HCT116 (cell line): Measurements from ENCODE around the gene ZNF792. TPM values are rescaled to one million over a fixed set of nuclear protein-coding genes. Genes with fewer than 3 reads are reported as not detected.

Source experiments
- ATAC-seq: fragments of 200-7000 bp; cut with Tn5 transposase; 2 replicates; pipeline ENCODE4 v1.9.1; 2020; ENCODE audit warnings: mild to moderate bottlenecking, moderate library complexity
- BruUV-seq: library from RNA; stranded (reverse); fragments of 400-500 nt; replicated peaks from 2 replicates; lab custom pipeline; 2021; lab: Mats Ljungman, UMichigan
- CTCF ChIA-PET: fragments of 300-600 bp; sonication (Branson Sonifier 250); formaldehyde crosslinking; loops from one replicate; lab custom pipeline; 2021; ENCODE audit warnings: antibody characterized with exemption; lab: Charles Lee
- POLR2A ChIA-PET: fragments of 300-600, 350-600 bp; sonication (Branson Sonifier 250); formaldehyde crosslinking; loops from one replicate; lab custom pipeline; 2021; ENCODE audit warnings: antibody characterized with exemption; lab: Charles Lee
- RAD21 ChIA-PET, 2 experiments: fragments of 300-600 bp; sonication (Branson Sonifier 250); formaldehyde crosslinking; loops; one replicate each; lab custom pipeline; 2023; ENCODE audit warnings: low total read pairs in 2 of 2; ENCODE audit not compliant: uncharacterized antibody in 2 of 2, unreplicated experiment in 2 of 2, low non-redundant PET in 1 of 2; lab: Charles Lee
- DNase-seq: peaks from one replicate; pipeline ENCODE4 v3.0.0-alpha.2; 2010; ENCODE audit warnings: low read depth, low spot score
- H2AFZ ChIP-seq: fragments of 200-600 bp; shearing (Covaris generic), sonication (generic); 2 replicates; pipeline ENCODE4 v1.6.1; 2017; ENCODE audit warnings: low read depth, mixed run types, mixed read lengths, antibody characterized with exemption, low read length; ENCODE audit not compliant: poor library complexity, severe bottlenecking
- H3K27ac ChIP-seq: 2 replicates; pipeline ENCODE4 v1.5.1; 2012; ENCODE audit warnings: low read depth, low read length
- H3K27me3 ChIP-seq: fragments of 200-600 bp; sonication (generic); 2 replicates; pipeline ENCODE4 v1.6.1; 2016; ENCODE audit warnings: mixed run types, low read length, mixed read lengths; ENCODE audit not compliant: insufficient read depth
- H3K36me3 ChIP-seq, 2 experiments: fragments of 200-500 bp in 1 of 2; fragments of 200-600 bp in 1 of 2; sonication (Bioruptor generic) in 1 of 2; sonication (generic) in 1 of 2; 2 replicates each; pipeline versions ENCODE4 v1.5.1 to v1.6.1; 2014 to 2016; ENCODE audit warnings: low read length in 2 of 2, inconsistent platforms in 1 of 2, mixed read lengths in 1 of 2, mixed run types in 1 of 2; ENCODE audit not compliant: insufficient read depth in 2 of 2, control insufficient read depth in 1 of 2
- H3K4me1 ChIP-seq, 2 experiments: fragments of 200-600 bp in 1 of 2; sonication (generic) in 1 of 2; 2 replicates each; pipeline versions ENCODE4 v1.5.1 to v1.6.1; 2012 to 2017; ENCODE audit warnings: low read length in 2 of 2, inconsistent platforms in 1 of 2, mild to moderate bottlenecking in 1 of 2, mixed read lengths in 1 of 2, mixed run types in 1 of 2, moderate library complexity in 1 of 2; ENCODE audit not compliant: insufficient read depth in 2 of 2, control insufficient read depth in 1 of 2
- H3K4me2 ChIP-seq: fragments of 200-600 bp; sonication (generic); 2 replicates; pipeline ENCODE4 v1.6.1; 2017; ENCODE audit warnings: mixed run types, low read length, mixed read lengths
- H3K4me3 ChIP-seq, 2 experiments: fragments of 200-600 bp in 1 of 2; sonication (generic) in 1 of 2; replicated peaks in 1 of 2; 2 replicates each; pipeline ENCODE4 v1.5.1; 2011 to 2016; ENCODE audit warnings: low read length in 2 of 2, control low read depth in 1 of 2, low read depth in 1 of 2, mild to moderate bottlenecking in 1 of 2, mixed read lengths in 1 of 2, mixed run types in 1 of 2
- H3K79me2 ChIP-seq: fragments of 200-600 bp; sonication (generic); 2 replicates; pipeline ENCODE4 v1.6.1; 2017; ENCODE audit warnings: mild to moderate bottlenecking, mixed run types, low read length, moderate library complexity, mixed read lengths; ENCODE audit not compliant: insufficient read depth
- H3K9ac ChIP-seq: fragments of 200-600 bp; sonication (generic); 2 replicates; pipeline ENCODE4 v1.6.1; 2016; ENCODE audit warnings: low read length, mixed read lengths
- H3K9me2 ChIP-seq: fragments of 200-600 bp; sonication (generic), shearing (Covaris generic); 2 replicates; pipeline ENCODE4 v1.6.1; 2017; ENCODE audit warnings: mixed run types, mild to moderate bottlenecking, moderate library complexity; ENCODE audit not compliant: insufficient read depth
- H3K9me3 ChIP-seq, 2 experiments: fragments of 200-500 bp in 1 of 2; fragments of 200-600 bp in 1 of 2; sonication (Bioruptor generic) in 1 of 2; sonication (generic) in 1 of 2; 2 replicates each; pipeline ENCODE4 v1.6.1; 2014 to 2017; ENCODE audit warnings: low read length in 2 of 2, mixed read lengths in 2 of 2, inconsistent platforms in 1 of 2, low read depth in 1 of 2, mild to moderate bottlenecking in 1 of 2, mixed run types in 1 of 2, moderate library complexity in 1 of 2; ENCODE audit not compliant: control insufficient read depth in 1 of 2, insufficient read depth in 1 of 2
- H4K20me1 ChIP-seq: fragments of 200-600 bp; sonication (generic), shearing (Covaris generic); 2 replicates; pipeline ENCODE4 v1.6.1; 2017; ENCODE audit warnings: mixed run types, mild to moderate bottlenecking, moderate library complexity; ENCODE audit not compliant: insufficient read depth
- CBX3 ChIP-seq: IDR thresholded peaks from 2 replicates; pipeline ENCODE4 v1.6.1; 2012; ENCODE audit warnings: low read depth
- CTCF ChIP-seq, 3 experiments: fragments of 200-600 bp in 1 of 3; sonication (generic) in 1 of 3; IDR thresholded peaks in 2 of 3; conservative IDR thresholded peaks in 1 of 3; 2 replicates each; pipeline ENCODE4 v1.5.1; 2012 to 2017; ENCODE audit warnings: low read depth in 2 of 3, low read length in 2 of 3, antibody characterized with exemption in 1 of 3, borderline replicate concordance in 1 of 3, control low read depth in 1 of 3, mild to moderate bottlenecking in 1 of 3, mixed read lengths in 1 of 3, mixed run types in 1 of 3, moderate library complexity in 1 of 3; ENCODE audit not compliant: insufficient read depth in 1 of 3
- EGR1 ChIP-seq: IDR thresholded peaks from 2 replicates; pipeline ENCODE4 v1.6.1; 2012; ENCODE audit warnings: low read depth
- EZH2 ChIP-seq: fragments of 200-600 bp; sonication (generic); IDR thresholded peaks from 2 replicates; pipeline ENCODE4 v1.6.1; 2017; ENCODE audit warnings: antibody characterized with exemption, mixed run types
- EZH2phosphoT487 ChIP-seq: fragments of 200-600 bp; IDR thresholded peaks from 2 replicates; pipeline ENCODE4 v1.6.1; 2018; ENCODE audit warnings: antibody characterized with exemption, borderline replicate concordance
- MAX ChIP-seq: IDR thresholded peaks from 2 replicates; pipeline ENCODE4 v1.6.1; 2012
- POLR2A ChIP-seq: IDR thresholded peaks from 2 replicates; pipeline ENCODE4 v1.7.0; 2011; ENCODE audit warnings: borderline replicate concordance; ENCODE audit not compliant: insufficient read depth, insufficient read length; ENCODE audit errors: extremely low read depth
- RAD21 ChIP-seq: IDR thresholded peaks from 2 replicates; pipeline ENCODE4 v1.6.1; 2012; ENCODE audit warnings: low read depth, mild to moderate bottlenecking
- SIN3A ChIP-seq: IDR thresholded peaks from 2 replicates; pipeline ENCODE4 v1.6.1; 2012; ENCODE audit warnings: low read depth
- SP1 ChIP-seq: IDR thresholded peaks from 2 replicates; pipeline ENCODE4 v1.6.1; 2012; ENCODE audit warnings: low read depth
- YY1 ChIP-seq: IDR thresholded peaks from 2 replicates; pipeline ENCODE4 v1.6.1; 2011; ENCODE audit warnings: low read length, low read depth, moderate library complexity, mild to moderate bottlenecking; ENCODE audit not compliant: insufficient replicate concordance; ENCODE audit errors: extremely low read depth
- ZBTB33 ChIP-seq: IDR thresholded peaks from 2 replicates; pipeline ENCODE4 v1.6.1; 2011; ENCODE audit warnings: mild to moderate bottlenecking, low read length, moderate library complexity; ENCODE audit not compliant: insufficient replicate concordance; ENCODE audit errors: extremely low read depth
- intact Hi-C: fragments of 100-400 bp; cut with micrococcal nuclease; formaldehyde crosslinking; loops from 2 replicates; pipeline ENCODE4 v1.10.0; 2022
- total RNA-seq: library from RNA; stranded (reverse); gene quantifications from one replicate; pipeline ENCODE4 v1.2.1, GENCODE V29; 2021; ENCODE audit not compliant: unreplicated experiment

Gene ZNF792
- total RNA-seq, 1 experiment from 2014 or later: 3.6 TPM

- no peak for TF ChIP-seq CBX3
- TF ChIP-seq EZH2: no peak
- no peak for TF ChIP-seq ZBTB33
- TF ChIP-seq SIN3A: no peak
- TF ChIP-seq EZH2phosphoT487: no peak
- TF ChIP-seq, all 23 proteins: peak for 0
Observed at GRCh38 chr19:34974646-34975045, 10.6 kb upstream of the ZNF792 start (continued).

GRCh38 chr19:34972163-34972705 is 8.2 kb upstream of the ZNF792 start:
- no peaks in the 10 kb centered on the region for H3K9me2 ChIP-seq
- H3K4me2 ChIP-seq: no peak overlapping the region
- H3K9me3 ChIP-seq: peaks cover 3 to 8% of the 10 kb centered on the region in 2 experiments; a peak in 2 of 4 replicates
- H3K9ac ChIP-seq: no peak overlapping the region
- H3K79me2 ChIP-seq: no peaks in the 10 kb centered on the region
- H3K36me3 ChIP-seq: no peaks in the 10 kb centered on the region
- no peak overlapping the region for H3K27ac ChIP-seq
- peaks cover 0 to 5% of the 10 kb centered on the region in 2 experiments; a peak in 1 of 4 replicates for H3K4me1 ChIP-seq
- H2AFZ ChIP-seq: no peak overlapping the region
- no peaks in the 10 kb centered on the region for H3K27me3 ChIP-seq
- no TSS peak for BruUV-seq
- H3K4me3 ChIP-seq: no peak overlapping the region
- DNase-seq (no peak), ATAC-seq (no peak)
- POLR2A ChIA-PET: no interaction called here
- TF ChIP-seq EZH2: no peak
- TF ChIP-seq MAX: no peak
- no peak for TF ChIP-seq SP1
- no peak for TF ChIP-seq YY1
- no peak for TF ChIP-seq ZBTB33
- no peak for TF ChIP-seq CTCF (IDR thresholded peaks at IDR 0.05 in 2 of 3, conservative IDR thresholded peaks at IDR 0.05 in 1 of 3; ENCODE audit: borderline replicate concordance in 1 of 3, insufficient read depth in 1 of 3, low read depth in 2 of 3, low read length in 2 of 3)
- TF ChIP-seq RAD21: no peak
- TF ChIP-seq POLR2A: no peak
- TF ChIP-seq EGR1: no peak
- TF ChIP-seq CBX3: no peak
- RAD21 ChIA-PET: no interaction called here
- H4K20me1 ChIP-seq: no peaks in the 10 kb centered on the region
- CTCF ChIA-PET: interaction anchor here (0.7 kb wide), 1 partner anchor 72 kb away, joined by 3 read pairs; no protein-coding TSS in a partner anchor
- intact Hi-C loops: loop anchor here (10.0 kb wide), 1 partner anchor 163 kb away; the partner anchor contains the start of genes FXYD1 and LGI4
